Vagina (tissue), 2 donors: ENCODE measurements around the gene ERGIC1.

Experiments used
- CTCF ChIP-seq, 3 experiments: fragments of 450-650 bp in 2 of 3; fragments of 200-600 bp in 1 of 3; sonication (generic) in 1 of 3; IDR thresholded peaks; one replicate each; pipeline ENCODE4 v1.5.1; 2017 to 2019; ENCODE audit warnings: antibody characterized with exemption in 3 of 3, mild to moderate bottlenecking in 2 of 3, moderate library complexity in 2 of 3
- POLR2A ChIP-seq, 2 donors: fragments of 450-650 bp; IDR thresholded peaks; one replicate each; pipeline ENCODE4 v1.6.1; 2017; ENCODE audit warnings: antibody characterized with exemption in 2 of 2, mild to moderate bottlenecking in 2 of 2, moderate library complexity in 2 of 2
- POLR2AphosphoS5 ChIP-seq, 2 donors: sonication (generic); formaldehyde crosslinking; IDR thresholded peaks; one replicate each; pipeline ENCODE4 v1.9.0; 2017; ENCODE audit warnings: antibody characterized with exemption in 2 of 2, mild to moderate bottlenecking in 2 of 2, low read depth in 1 of 2; ENCODE audit not compliant: insufficient read depth in 1 of 2

- TF ChIP-seq CTCF (IDR thresholded peaks at IDR 0.05) = no peak
- TF ChIP-seq POLR2AphosphoS5 (IDR thresholded peaks at IDR 0.05; ENCODE audit: insufficient read depth in 1 of 2, low read depth in 1 of 2) = peak in 1 of 2 donors; percentile 31
- no peak for TF ChIP-seq POLR2A (IDR thresholded peaks at IDR 0.05)
Measured at GRCh38 chr5:172896465-172896864, 62.4 kb downstream of the ERGIC1 start.
